ENCODE measurements around the gene SIVA1. TPM values are rescaled to one million over a fixed set of nuclear protein-coding genes. Genes with fewer than 3 reads are reported as not detected.

Gene SIVA1
- total and polyA plus RNA-seq, 2 of the 8 experiments (the other 6 are each of a cell fraction or from before 2014, with no cell fraction given) = 123 to 589 TPM

GRCh38 chr14:104770072-104770579 lies 17.2 kb downstream of the SIVA1 start:
- H2BK120ac ChIP-seq (replicated peaks; ENCODE audit: low read depth, low read length) = no peak overlapping the region
- no peak overlapping the region for H4K8ac ChIP-seq (ENCODE audit: extremely low read depth, insufficient read depth, low read length)
- no peak overlapping the region for H2BK15ac ChIP-seq (ENCODE audit: low read length)
- no peaks in the 10 kb centered on the region for H3K23me2 ChIP-seq (ENCODE audit: low read depth, low read length)
- peaks cover 0 to 11% (median 8%) of the 10 kb centered on the region in 4 experiments; a peak in 6 of 7 replicates for H3K4me1 ChIP-seq (replicated peaks in 1 of 4; ENCODE audit: control insufficient read depth in 3 of 4, insufficient read depth in 4 of 4, low read length in 3 of 4)
- FAIRE-seq (no peak), DNase-seq (ENCODE audit: low read depth in 1 of 2, low spot score in 2 of 2) (no peak)
- H2AK5ac ChIP-seq (ENCODE audit: low read depth, low read length) = no peak overlapping the region
- no peak overlapping the region for H3K23ac ChIP-seq (ENCODE audit: insufficient read length)
- H3K27me3 ChIP-seq (replicated peaks in 1 of 4; ENCODE audit: control insufficient read depth in 3 of 4, extremely low read depth in 1 of 4, insufficient read depth in 3 of 4, low read length in 3 of 4) = no peaks in the 10 kb centered on the region
- H2AFZ ChIP-seq (ENCODE audit: low read length) = no peak overlapping the region
- ChIA-PET POLR2A (ENCODE audit: partially characterized antibody) (interaction anchor here (1.6 to 2.7 kb wide), 4 partner anchors 17 to 94 kb away, joined by 4 to 9 read pairs (median 7); partner anchors contain the start of gene SIVA1), CTCF (ENCODE audit: partially characterized antibody) (interaction anchor here (0.6 to 7.8 kb wide), 33 partner anchors 8 to 501 kb away, joined by 3 to 110 read pairs (median 5); partner anchors contain the start of genes AKT1 and SIVA1)
- peaks cover 7 to 20% of the 10 kb centered on the region in 2 experiments for H4K20me1 ChIP-seq (replicated peaks in 1 of 2; ENCODE audit: control insufficient read depth in 1 of 2, insufficient read depth in 2 of 2, low read length in 2 of 2)
- H3K79me2 ChIP-seq (ENCODE audit: control insufficient read depth in 1 of 2, insufficient read depth in 2 of 2, low read length in 2 of 2) = no peaks in the 10 kb centered on the region
- H4K91ac ChIP-seq (replicated peaks; ENCODE audit: insufficient read length, low read length) = no peak overlapping the region
- H3K9ac ChIP-seq (replicated peaks in 1 of 4; ENCODE audit: extremely low read depth in 1 of 4, low read depth in 3 of 4, low read length in 3 of 4) = no peak overlapping the region
- H3K36me3 ChIP-seq (ENCODE audit: control insufficient read depth in 2 of 4, insufficient read depth in 4 of 4, low read length in 3 of 4) = peaks cover 0 to 24% (median 12%) of the 10 kb centered on the region in 4 experiments; a peak in 7 of 8 replicates
- H2BK5ac ChIP-seq (ENCODE audit: low read depth, low read length) = no peak overlapping the region
- TF ChIP-seq ZNF274 (IDR thresholded peaks at IDR 0.05; ENCODE audit: borderline replicate concordance, extremely low read depth, low read length) (no peak), POU5F1 (IDR thresholded peaks at IDR 0.05; ENCODE audit: low read depth, low read length) (no peak), TAF1 (IDR thresholded peaks at IDR 0.05; ENCODE audit: low read depth, low read length) (no peak), EP300 (IDR thresholded peaks at IDR 0.05; ENCODE audit: borderline replicate concordance in 1 of 2, low read depth in 2 of 2, low read length in 2 of 2) (no peak), TEAD4 (IDR thresholded peaks at IDR 0.05; ENCODE audit: low read depth, low read length) (no peak), TAF7 (optimal IDR thresholded peaks at IDR 0.05; ENCODE audit: borderline replicate concordance, low read depth, low read length) (no peak)
- TF ChIP-seq, protein P1, sequence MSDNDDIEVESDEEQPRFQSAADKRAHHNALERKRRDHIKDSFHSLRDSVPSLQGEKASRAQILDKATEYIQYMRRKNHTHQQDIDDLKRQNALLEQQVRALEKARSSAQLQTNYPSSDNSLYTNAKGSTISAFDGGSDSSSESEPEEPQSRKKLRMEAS (IDR thresholded peaks at IDR 0.05) = no peak
- 95% methylated on average over 18 of the region's 24 CpGs; no CpG with 5 or more reads in 1 of the 2 experiments for WGBS, 2 experiments (ENCODE audit: extremely low coverage in 1 of 2, insufficient coverage in 1 of 2, insufficient read length in 1 of 2, insufficient replicate concordance in 2 of 2, low coverage in 1 of 2, low lambda C conversion rate in 2 of 2, missing lambda C conversion rate in 1 of 2)
- H3K56ac ChIP-seq (replicated peaks; ENCODE audit: insufficient read length, low read depth, low read length) = no peak overlapping the region
- no peak overlapping the region for H2BK20ac ChIP-seq (ENCODE audit: low read length)
- no peak overlapping the region for H3K18ac ChIP-seq (ENCODE audit: extremely low read depth, low read length)
- H3K4me2 ChIP-seq (ENCODE audit: insufficient read depth in 1 of 2, low read depth in 2 of 2, low read length in 2 of 2) = no peak overlapping the region
- no peak overlapping the region for H2BK12ac ChIP-seq (ENCODE audit: low read depth, low read length)
- H4K5ac ChIP-seq (ENCODE audit: insufficient read length, low read depth, low read length) = no peak overlapping the region
- H3K4ac ChIP-seq (replicated peaks; ENCODE audit: insufficient read length, low read depth, low read length) = no peak overlapping the region
- no peak overlapping the region for H3K27ac ChIP-seq (ENCODE audit: low read depth, low read length)
- peaks cover 11 to 17% of the 10 kb centered on the region in 2 experiments; a peak in 2 of 4 replicates for H3K9me3 ChIP-seq (ENCODE audit: insufficient read depth in 2 of 2, low read depth in 1 of 2, low read length in 1 of 2)
- H3K79me1 ChIP-seq (ENCODE audit: low read depth, low read length) = no peaks in the 10 kb centered on the region
- no peak overlapping the region for H3K14ac ChIP-seq (ENCODE audit: insufficient read length)
- H3K4me3 ChIP-seq (ENCODE audit: extremely low read depth in 1 of 4, insufficient read depth in 2 of 4, low read depth in 3 of 4, low read length in 4 of 4) = no peak overlapping the region
